ENCODE results near the gene SYNRG.

GRCh38 chr17:37604556-37604955, 4.7 kb downstream of the SYNRG start:
- TF ChIP-seq FOXK2 (IDR thresholded peaks at IDR 0.05) = no peak
- TF ChIP-seq FOXA1 (IDR thresholded peaks at IDR 0.05) = no peak
- TF ChIP-seq FOXM1 (IDR thresholded peaks at IDR 0.05; ENCODE audit: borderline replicate concordance) = no peak
- TF ChIP-seq ZNF384 (IDR thresholded peaks at IDR 0.05) = no peak
- TF ChIP-seq SP1 (IDR thresholded peaks at IDR 0.05) = no peak
- TF ChIP-seq SUZ12 (IDR thresholded peaks at IDR 0.05) = no peak
- no peak for TF ChIP-seq HDGF (IDR thresholded peaks at IDR 0.05; ENCODE audit: borderline replicate concordance)
- no peak for TF ChIP-seq NFRKB (IDR thresholded peaks at IDR 0.05)
- no peak for TF ChIP-seq LEF1 (IDR thresholded peaks at IDR 0.05; ENCODE audit: borderline replicate concordance)
- TF ChIP-seq PKNOX1 (IDR thresholded peaks at IDR 0.05) = no peak
- TF ChIP-seq BHLHE40 (IDR thresholded peaks at IDR 0.05; ENCODE audit: borderline replicate concordance) = no peak

Data from HEK293T (cell line).